HEK293T (cell line): ENCODE results near the gene APBA1.

ENCODE experiments used
- CTCF ChIA-PET: fragments of 350-600 bp; formaldehyde crosslinking; extraction: SDS; loops from one replicate; lab custom pipeline; 2021; ENCODE audit warnings: antibody characterized with exemption, inconsistent platforms; lab: Yijun Ruan, JAX
- POLR2A ChIA-PET: fragments of 350-600 bp; formaldehyde crosslinking; extraction: SDS; loops from one replicate; lab custom pipeline; 2020; ENCODE audit warnings: antibody characterized with exemption, inconsistent platforms; lab: Yijun Ruan, JAX
- DNase-seq: peaks from one replicate; pipeline ENCODE4 v3.0.0; 2012; ENCODE audit warnings: mixed read lengths; ENCODE audit errors: extremely low spot score
- ARNT ChIP-seq: fragments of 450-650 bp; IDR thresholded peaks from 2 replicates; pipeline ENCODE4 v1.6.1; 2017; ENCODE audit warnings: mild to moderate bottlenecking
- BHLHE40 ChIP-seq: fragments of 450-650 bp; IDR thresholded peaks from 2 replicates; pipeline ENCODE4 v1.6.1; 2016; ENCODE audit warnings: mild to moderate bottlenecking, moderate library complexity, borderline replicate concordance
- CTBP1 ChIP-seq: fragments of 450-650 bp; IDR thresholded peaks from 2 replicates; pipeline ENCODE4 v1.6.1; 2016; ENCODE audit warnings: borderline replicate concordance
- ELF4 ChIP-seq: fragments of 450-650 bp; IDR thresholded peaks from 2 replicates; pipeline ENCODE4 v1.6.1; 2017; ENCODE audit warnings: antibody characterized with exemption
- FOXA1 ChIP-seq: fragments of 450-650 bp; IDR thresholded peaks from 2 replicates; pipeline ENCODE4 v1.6.1; 2016; ENCODE audit warnings: mild to moderate bottlenecking
- FOXK2 ChIP-seq: fragments of 450-650 bp; IDR thresholded peaks from 2 replicates; pipeline ENCODE4 v1.6.1; 2016; ENCODE audit warnings: mild to moderate bottlenecking
- FOXM1 ChIP-seq: fragments of 450-650 bp; IDR thresholded peaks from 2 replicates; pipeline ENCODE4 v1.6.1; 2017; ENCODE audit warnings: mild to moderate bottlenecking, borderline replicate concordance
- HDGF ChIP-seq: fragments of 450-650 bp; IDR thresholded peaks from 2 replicates; pipeline ENCODE4 v1.6.1; 2017; ENCODE audit warnings: antibody characterized with exemption, borderline replicate concordance
- L3MBTL2 ChIP-seq: fragments of 450-650 bp; conservative IDR thresholded peaks from 2 replicates; pipeline ENCODE4 v1.6.1; 2016; ENCODE audit warnings: mild to moderate bottlenecking
- LEF1 ChIP-seq: fragments of 450-650 bp; IDR thresholded peaks from 2 replicates; pipeline ENCODE4 v1.6.1; 2017; ENCODE audit warnings: mild to moderate bottlenecking, borderline replicate concordance
- NFRKB ChIP-seq: fragments of 450-650 bp; IDR thresholded peaks from 2 replicates; pipeline ENCODE4 v1.6.1; 2016; ENCODE audit warnings: mild to moderate bottlenecking, moderate library complexity
- SP1 ChIP-seq: fragments of 450-650 bp; IDR thresholded peaks from 2 replicates; pipeline ENCODE4 v1.6.1; 2017
- SUZ12 ChIP-seq: fragments of 450-650 bp; IDR thresholded peaks from 2 replicates; pipeline ENCODE4 v1.6.1; 2016; ENCODE audit warnings: mild to moderate bottlenecking
- TARDBP ChIP-seq: fragments of 450-650 bp; IDR thresholded peaks from 2 replicates; pipeline ENCODE4 v1.6.1; 2016
- ZNF384 ChIP-seq: fragments of 450-650 bp; IDR thresholded peaks from 2 replicates; pipeline ENCODE4 v1.6.1; 2016
- TF ChIP-seq, protein P1 (sequence below): fragments of 450-650 bp; IDR thresholded peaks from 2 replicates; pipeline ENCODE4 v1.6.1; 2016

APBA1 gene

DNA sequence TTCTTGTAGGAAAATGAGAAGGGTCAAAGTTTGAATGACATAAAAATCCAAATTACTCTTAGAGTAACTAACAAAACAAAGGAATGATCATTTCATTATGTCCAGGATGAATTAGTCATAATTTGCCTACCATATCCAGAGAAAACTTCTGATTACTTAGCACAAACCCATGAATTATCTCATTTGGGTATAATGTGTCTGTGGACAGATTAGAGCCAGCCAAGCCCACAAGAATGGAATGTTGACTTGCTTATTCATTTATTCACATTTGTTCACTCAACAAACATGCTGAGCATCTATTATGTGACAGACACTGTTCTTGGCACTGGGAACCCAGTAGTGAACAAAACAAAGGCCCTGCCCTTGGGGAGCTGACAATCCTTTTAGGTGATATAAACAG, 87.4 kb downstream of the APBA1 start:
- ChIA-PET CTCF (no interaction called here), POLR2A (no interaction called here)
- no peak for TF ChIP-seq TARDBP
- no peak for TF ChIP-seq FOXM1
- TF ChIP-seq FOXA1 = no peak
- TF ChIP-seq NFRKB = no peak
- TF ChIP-seq SUZ12 = no peak
- TF ChIP-seq BHLHE40 = no peak
- TF ChIP-seq ELF4 = no peak
- TF ChIP-seq HDGF = no peak
- no peak for TF ChIP-seq ZNF384
- TF ChIP-seq, protein P1, sequence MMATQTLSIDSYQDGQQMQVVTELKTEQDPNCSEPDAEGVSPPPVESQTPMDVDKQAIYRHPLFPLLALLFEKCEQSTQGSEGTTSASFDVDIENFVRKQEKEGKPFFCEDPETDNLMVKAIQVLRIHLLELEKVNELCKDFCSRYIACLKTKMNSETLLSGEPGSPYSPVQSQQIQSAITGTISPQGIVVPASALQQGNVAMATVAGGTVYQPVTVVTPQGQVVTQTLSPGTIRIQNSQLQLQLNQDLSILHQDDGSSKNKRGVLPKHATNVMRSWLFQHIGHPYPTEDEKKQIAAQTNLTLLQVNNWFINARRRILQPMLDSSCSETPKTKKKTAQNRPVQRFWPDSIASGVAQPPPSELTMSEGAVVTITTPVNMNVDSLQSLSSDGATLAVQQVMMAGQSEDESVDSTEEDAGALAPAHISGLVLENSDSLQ = no peak
- no peak for TF ChIP-seq L3MBTL2
- no peak for TF ChIP-seq FOXK2
- TF ChIP-seq SP1 = no peak
- TF ChIP-seq LEF1 = no peak
- TF ChIP-seq CTBP1 = no peak
- no peak for TF ChIP-seq ARNT
- no peak for DNase-seq

DNA sequence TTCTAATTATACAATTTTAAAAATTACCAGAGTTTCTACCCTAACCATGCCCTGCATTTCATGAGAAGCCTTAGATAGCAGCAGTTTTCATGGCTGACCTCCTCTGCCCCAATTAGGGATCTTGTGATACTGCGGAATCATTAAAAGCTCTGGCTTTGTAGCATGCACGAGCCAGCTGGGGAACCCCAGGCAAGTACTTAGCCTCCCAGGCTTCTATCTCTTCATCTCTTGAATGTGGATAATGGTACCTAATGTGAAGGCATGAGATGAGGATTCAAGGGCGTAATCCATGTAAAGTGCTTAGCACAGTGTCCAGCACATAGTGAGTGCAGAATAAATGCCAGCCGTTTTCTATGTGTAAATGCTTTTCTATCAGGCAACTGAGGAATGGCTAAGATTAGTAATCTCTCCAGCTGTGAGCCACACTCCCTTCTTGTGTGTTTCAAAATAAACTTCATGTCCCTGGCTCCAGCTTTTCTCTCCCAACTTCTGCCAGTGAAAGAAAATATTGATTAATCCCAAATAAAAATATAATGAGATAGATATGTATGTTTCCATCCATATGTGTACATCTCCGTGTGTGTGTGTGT, 88.4 kb downstream of the APBA1 start:
- TF ChIP-seq SP1 (no peak), ELF4 (no peak), ARNT (no peak), FOXK2 (no peak), HDGF (no peak), L3MBTL2 (no peak)
- TF ChIP-seq, protein P1 = no peak
- POLR2A ChIA-PET = no interaction called here
- no peak for DNase-seq
- CTCF ChIA-PET = no interaction called here

DNA sequence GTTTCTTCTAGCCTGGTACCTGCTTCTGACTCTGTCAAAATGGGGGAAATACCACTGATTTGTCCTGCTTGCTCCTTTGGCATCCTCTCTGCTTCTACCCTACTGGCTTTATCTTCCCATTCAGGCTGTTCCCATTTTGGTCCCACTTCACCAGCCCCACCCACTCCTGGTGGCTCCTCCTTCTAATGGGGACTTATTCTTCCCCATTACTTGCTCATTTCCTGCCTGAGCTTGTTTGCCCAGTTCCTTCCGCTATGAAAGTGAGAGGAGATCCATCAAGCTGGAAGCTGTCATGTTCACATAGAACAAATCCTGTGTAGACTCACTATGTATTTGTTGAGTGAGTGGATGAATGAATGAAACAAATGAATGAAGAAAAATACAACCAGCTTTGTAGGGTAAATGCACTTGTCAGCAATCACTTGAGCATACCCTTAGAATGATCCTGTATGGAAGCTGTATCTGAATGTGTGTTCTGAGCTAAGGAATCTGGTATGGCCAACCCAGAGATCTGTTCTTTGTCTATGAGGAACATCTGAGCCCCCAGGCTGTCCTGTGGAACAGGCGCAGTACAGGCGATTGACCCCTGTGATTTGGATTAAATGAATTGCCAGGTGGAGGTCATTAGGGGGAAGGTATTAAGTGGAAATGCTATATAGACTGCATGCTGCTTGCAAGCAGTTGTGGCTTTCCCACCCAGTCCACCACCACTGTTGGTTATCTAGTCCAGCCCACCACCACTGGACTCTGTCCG, 89.5 kb downstream of the APBA1 start:
- DNase-seq = no peak
- POLR2A ChIA-PET = no interaction called here
- no peak for TF ChIP-seq ARNT
- no peak for TF ChIP-seq BHLHE40
- TF ChIP-seq SUZ12 = no peak
- TF ChIP-seq L3MBTL2 = no peak
- CTCF ChIA-PET = interaction anchor here (0.7 kb wide), 1 partner anchor 40 kb away, joined by 3 read pairs; no protein-coding TSS in a partner anchor

DNA sequence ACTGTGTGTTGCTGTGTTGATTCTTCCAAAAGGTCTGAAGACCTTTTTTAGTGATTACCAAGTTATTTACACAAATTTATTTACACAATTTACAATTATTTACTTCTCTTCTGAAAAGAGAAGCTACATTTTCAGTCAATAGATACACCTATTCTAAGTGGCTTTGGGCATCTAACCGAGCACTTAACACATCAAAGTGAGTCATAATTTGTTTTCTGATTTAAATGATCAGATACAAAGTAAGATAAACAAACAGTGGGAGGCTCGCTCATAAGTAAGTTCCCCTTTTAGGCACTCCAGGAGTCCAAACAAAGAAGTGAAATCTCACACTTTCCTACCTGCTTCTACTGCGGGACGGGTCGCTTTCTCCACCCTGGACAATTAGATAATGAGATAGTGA, 90.2 kb downstream of the APBA1 start:
- POLR2A ChIA-PET = no interaction called here
- TF ChIP-seq FOXM1 (no peak), L3MBTL2 (no peak), ELF4 (no peak), LEF1 (no peak), FOXK2 (no peak), CTBP1 (no peak), NFRKB (no peak), ZNF384 (no peak), ARNT (no peak), HDGF (no peak), SP1 (no peak), SUZ12 (no peak)
- TF ChIP-seq, protein P1 = no peak
- DNase-seq = no peak
- CTCF ChIA-PET = no interaction called here

DNA sequence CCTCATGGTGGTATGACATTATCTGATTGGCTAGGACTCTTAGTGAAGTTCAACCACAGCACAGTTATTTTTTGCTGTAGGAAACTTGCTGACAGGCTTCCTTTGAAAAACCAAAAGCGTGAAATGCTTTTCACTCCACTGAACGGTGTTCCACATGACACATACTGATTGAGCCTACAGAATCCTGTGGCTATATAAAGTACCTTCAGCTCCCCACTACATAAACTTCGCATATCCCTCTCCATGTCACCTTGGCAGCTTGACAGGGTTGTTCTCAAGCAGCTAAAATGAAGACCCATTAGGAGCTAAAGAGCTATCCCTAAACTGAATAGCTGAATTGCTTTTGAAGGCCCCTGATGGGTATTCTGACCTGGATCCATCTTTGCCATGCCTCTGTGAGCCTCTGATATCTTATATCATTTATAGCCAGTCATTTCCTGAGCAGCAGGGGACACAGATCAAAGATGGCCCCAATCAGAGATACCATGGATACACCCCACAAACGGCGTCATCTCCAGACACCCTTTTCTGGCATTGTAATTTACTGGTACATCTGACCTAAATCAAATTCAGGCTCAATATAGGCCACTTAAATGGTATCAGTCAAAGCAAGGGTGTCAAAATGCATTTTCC, 91.5 kb downstream of the APBA1 start:
- POLR2A ChIA-PET = no interaction called here
- no peak for TF ChIP-seq LEF1
- TF ChIP-seq SUZ12 = no peak
- no peak for TF ChIP-seq SP1
- no peak for TF ChIP-seq ARNT
- no peak for TF ChIP-seq FOXK2
- no peak for TF ChIP-seq CTBP1
- TF ChIP-seq, protein P1 = no peak
- TF ChIP-seq NFRKB = no peak
- no peak for DNase-seq
- CTCF ChIA-PET = no interaction called here
